ENCODE data around the gene SLC12A7.

Gene SLC12A7

GRCh38 chr5:1150866-1151265 lies 39.0 kb upstream of the SLC12A7 start:
- no peak for TF ChIP-seq CTCF (conservative IDR thresholded peaks at IDR 0.05; ENCODE audit: low read length)
- no peak overlapping the region for H3K4me3 ChIP-seq (ENCODE audit: low read length)
- DNase-seq (ENCODE audit: low read depth), result no peak

DNA sequence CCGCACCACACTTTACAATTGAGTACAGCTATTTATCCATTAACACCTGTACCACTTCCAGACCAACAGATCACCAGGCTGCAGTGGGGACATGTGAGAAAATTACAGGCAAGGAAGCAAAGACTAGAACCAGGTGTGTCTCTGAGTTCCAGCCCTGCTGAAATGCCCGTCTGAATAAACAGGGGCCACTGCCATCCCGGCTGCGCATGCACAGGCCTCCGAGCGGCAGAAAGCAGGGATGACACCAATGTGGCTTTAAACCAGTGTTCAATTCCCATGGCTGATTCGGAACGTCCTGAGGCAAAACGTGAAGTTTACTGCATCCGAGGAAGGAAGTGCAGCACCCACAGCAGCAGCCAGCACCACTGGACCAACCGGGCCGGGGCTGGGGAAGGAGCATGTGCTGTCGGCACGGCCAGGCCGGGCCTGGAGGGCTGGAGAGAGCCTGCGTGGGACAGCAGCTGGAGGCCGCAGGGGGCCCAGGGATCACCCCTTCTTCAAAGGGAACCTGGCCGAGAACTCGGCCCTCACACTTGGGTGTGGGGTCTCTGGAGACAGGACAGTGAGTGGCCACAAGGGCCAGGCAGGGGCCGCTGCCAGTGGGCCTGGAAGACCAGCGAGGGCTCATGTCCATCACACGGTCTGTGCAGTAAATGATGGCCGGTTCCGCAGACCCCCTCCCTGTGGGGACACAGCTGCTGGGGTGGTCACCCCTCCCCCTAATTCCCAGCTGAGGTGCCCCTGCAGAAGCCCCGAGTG lies 33.0 kb upstream of the SLC12A7 start:
- DNase-seq (ENCODE audit: low read depth), result no peak
- H3K4me3 ChIP-seq (ENCODE audit: low read length), result no peak overlapping the region
- no peak for TF ChIP-seq CTCF (conservative IDR thresholded peaks at IDR 0.05; ENCODE audit: low read length)

DNA sequence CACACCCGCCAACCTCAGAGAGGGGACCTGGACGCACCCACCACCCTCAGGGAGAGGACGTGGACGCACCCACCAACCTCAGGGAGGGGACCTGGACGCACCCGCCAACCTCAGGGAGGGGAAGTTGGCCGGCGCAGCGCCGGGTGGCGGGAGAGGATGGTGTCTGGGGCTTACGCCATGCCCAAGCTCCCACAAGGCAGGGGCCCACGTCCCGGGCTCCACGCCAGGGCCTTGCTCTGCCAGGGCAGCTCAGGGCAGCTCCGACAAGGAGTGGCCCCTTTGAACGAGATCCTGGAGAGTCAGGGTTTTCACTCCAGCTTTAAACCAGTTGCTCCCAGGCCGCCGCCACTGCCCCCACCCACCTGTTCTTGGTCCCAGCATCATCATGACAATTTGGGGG lies 32.2 kb upstream of the SLC12A7 start:
- no peak for TF ChIP-seq CTCF (conservative IDR thresholded peaks at IDR 0.05; ENCODE audit: low read length)
- H3K4me3 ChIP-seq (ENCODE audit: low read length), result no peak overlapping the region
- DNase-seq (ENCODE audit: low read depth), result no peak

DNA sequence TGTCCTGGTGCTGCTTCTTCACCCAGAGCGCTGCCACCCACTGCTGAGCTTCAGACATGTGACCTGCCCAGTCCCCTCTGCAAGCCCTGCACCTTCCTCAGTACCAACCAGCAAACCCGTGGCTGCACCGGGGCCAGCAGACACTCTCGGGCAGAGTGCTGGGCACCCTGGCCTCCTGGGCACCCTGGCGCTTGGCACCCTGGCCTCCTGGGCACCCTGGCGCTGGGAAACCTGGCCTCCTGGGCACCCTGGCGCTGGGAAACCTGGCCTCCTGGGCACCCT lies 31.7 kb upstream of the SLC12A7 start:
- no peak for TF ChIP-seq CTCF (conservative IDR thresholded peaks at IDR 0.05; ENCODE audit: low read length)
- no peak for DNase-seq (ENCODE audit: low read depth)
- no peak overlapping the region for H3K4me3 ChIP-seq (ENCODE audit: low read length)

- DNase-seq (ENCODE audit: low read depth), result no peak
- no peak for TF ChIP-seq CTCF (conservative IDR thresholded peaks at IDR 0.05; ENCODE audit: low read length)
These were observed 31.2 kb upstream of the SLC12A7 start for GRCh38 chr5:1142886-1143669.

DNA sequence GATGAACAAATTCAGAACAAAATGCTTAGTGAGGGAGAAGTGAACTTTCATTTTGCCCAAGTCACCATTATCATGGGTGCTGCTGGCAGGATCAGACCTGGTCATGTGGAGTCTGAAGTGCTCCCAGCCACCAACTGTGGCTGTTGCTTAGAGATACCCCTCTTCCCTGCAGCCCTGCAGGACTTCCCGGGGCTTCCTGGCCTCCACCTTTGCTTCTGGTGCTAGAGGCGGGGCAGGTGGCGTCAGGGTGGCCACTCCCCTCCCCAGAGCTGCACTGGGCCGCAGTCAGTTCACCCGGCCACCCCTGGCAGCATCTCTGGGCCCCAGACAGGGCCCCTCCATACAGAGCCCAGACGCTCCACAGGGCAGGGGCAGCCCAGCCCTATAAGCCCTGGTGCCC lies 30.0 kb upstream of the SLC12A7 start:
- no peak for TF ChIP-seq CTCF (conservative IDR thresholded peaks at IDR 0.05; ENCODE audit: low read length)
- no peak for DNase-seq (ENCODE audit: low read depth)
- H3K4me3 ChIP-seq (ENCODE audit: low read length), result no peak overlapping the region

More at GRCh38 chr5:1142886-1143669, 31.2 kb upstream of the SLC12A7 start:
- no peak overlapping the region for H3K4me3 ChIP-seq (ENCODE audit: low read length)

DNA sequence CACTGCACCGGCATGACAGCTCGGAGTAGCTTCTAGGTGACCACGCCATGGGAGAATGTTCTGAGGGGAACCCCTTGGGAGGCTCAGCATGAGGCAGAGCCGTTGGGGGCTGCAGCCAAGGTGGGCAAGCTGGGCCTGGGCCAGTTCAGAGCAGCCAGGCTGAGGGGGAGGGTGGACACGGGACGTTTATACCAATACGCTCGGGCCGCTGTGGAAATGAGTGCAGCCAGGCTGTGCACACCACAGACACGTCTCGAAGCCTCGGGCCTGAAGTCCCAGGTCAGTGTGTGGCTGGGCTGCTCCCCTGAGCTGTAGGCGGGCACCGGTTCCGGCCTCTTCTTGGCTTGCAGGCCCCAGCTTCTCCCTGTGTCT lies 28.9 kb upstream of the SLC12A7 start:
- no peak for TF ChIP-seq CTCF (conservative IDR thresholded peaks at IDR 0.05; ENCODE audit: low read length)
- DNase-seq (ENCODE audit: low read depth), result no peak

More for the DNA sequence above, 28.9 kb upstream of the SLC12A7 start:
- no peak overlapping the region for H3K4me3 ChIP-seq (ENCODE audit: low read length)
